Activated CD4-positive, CD25-positive, alpha-beta regulatory T cell treated with anti-CD3 and anti-CD28 coated beads, Interleukin-2, amount 50 U/mL, for 16 hours (primary cell): ENCODE results near the gene FSIP1.
"Not testable (repeated sequence)": the region's sequence is repeated elsewhere in the genome, so short reads cannot be mapped to it uniquely, and the experiment has no call there.

Source experiments
- DNase-seq: peaks from one replicate; pipeline ENCODE4 v3.0.0-alpha.2; 2020; ENCODE audit warnings: low read depth, low spot score

FSIP1 gene

GRCh38 chr15:39782441-39783138 lies at the start of gene FSIP1:
TSS of gene FSIP1 (minus strand) at chr15:39782841. CDS start at chr15:39776524, 6,317 bp downstream.
- DNase-seq, result peak; percentile 87

- DNase-seq, result no peak
Observed at GRCh38 chr15:39830166-39830565, 47.5 kb upstream of the FSIP1 start.

- DNase-seq, result no peak
Observed at GRCh38 chr15:39828374-39828931, 45.8 kb upstream of the FSIP1 start.

- DNase-seq, result no peak
Observed at GRCh38 chr15:39826975-39827374, 44.3 kb upstream of the FSIP1 start.

GRCh38 chr15:39823634-39824033 lies 41.0 kb upstream of the FSIP1 start:
- DNase-seq, result no peak

GRCh38 chr15:39820050-39820602 lies 37.5 kb upstream of the FSIP1 start:
- DNase-seq, result no peak

- DNase-seq, result no peak
Observed at GRCh38 chr15:39819533-39819932, 36.9 kb upstream of the FSIP1 start.

GRCh38 chr15:39817892-39818291 lies 35.3 kb upstream of the FSIP1 start:
- DNase-seq, result no peak

GRCh38 chr15:39814489-39814888 lies 31.8 kb upstream of the FSIP1 start:
- no peak for DNase-seq

- DNase-seq, result not testable (repeated sequence)
Observed at GRCh38 chr15:39812651-39813050, 30.0 kb upstream of the FSIP1 start.

- DNase-seq, result no peak
Observed at GRCh38 chr15:39808909-39809308, 26.3 kb upstream of the FSIP1 start.

GRCh38 chr15:39807791-39808190 lies 25.1 kb upstream of the FSIP1 start:
- no peak for DNase-seq

GRCh38 chr15:39804026-39804425 lies 21.4 kb upstream of the FSIP1 start:
- DNase-seq, result no peak

- no peak for DNase-seq
Observed at GRCh38 chr15:39803016-39803415, 20.4 kb upstream of the FSIP1 start.

- DNase-seq, result no peak
Observed at GRCh38 chr15:39801641-39802309, 19.1 kb upstream of the FSIP1 start.

- DNase-seq, result no peak
Observed at GRCh38 chr15:39799552-39800011, 16.9 kb upstream of the FSIP1 start.

GRCh38 chr15:39798382-39798781 lies 15.7 kb upstream of the FSIP1 start:
- DNase-seq, result no peak

GRCh38 chr15:39797407-39797806 lies 14.8 kb upstream of the FSIP1 start:
- no peak for DNase-seq

- DNase-seq, result no peak
Observed at GRCh38 chr15:39796601-39797000, 14.0 kb upstream of the FSIP1 start.

GRCh38 chr15:39795486-39795885 lies 12.8 kb upstream of the FSIP1 start:
- no peak for DNase-seq

GRCh38 chr15:39794954-39795353 lies 12.3 kb upstream of the FSIP1 start:
- DNase-seq, result no peak

GRCh38 chr15:39793923-39794322 lies 11.3 kb upstream of the FSIP1 start:
- no peak for DNase-seq
